Stimulated activated CD8-positive, alpha-beta memory T cell treated with anti-CD3 and anti-CD28 coated beads, Interleukin-4, amount 100 ng/mL, for 48 hours (primary cell): ENCODE data around the gene AGXT.
A peak's percentile ranks its signal among the peaks of the same experiment; 100 is the strongest.

Source experiments
- DNase-seq: peaks from one replicate; pipeline ENCODE4 v3.0.0-alpha.2; 2020

AGXT gene

DNA sequence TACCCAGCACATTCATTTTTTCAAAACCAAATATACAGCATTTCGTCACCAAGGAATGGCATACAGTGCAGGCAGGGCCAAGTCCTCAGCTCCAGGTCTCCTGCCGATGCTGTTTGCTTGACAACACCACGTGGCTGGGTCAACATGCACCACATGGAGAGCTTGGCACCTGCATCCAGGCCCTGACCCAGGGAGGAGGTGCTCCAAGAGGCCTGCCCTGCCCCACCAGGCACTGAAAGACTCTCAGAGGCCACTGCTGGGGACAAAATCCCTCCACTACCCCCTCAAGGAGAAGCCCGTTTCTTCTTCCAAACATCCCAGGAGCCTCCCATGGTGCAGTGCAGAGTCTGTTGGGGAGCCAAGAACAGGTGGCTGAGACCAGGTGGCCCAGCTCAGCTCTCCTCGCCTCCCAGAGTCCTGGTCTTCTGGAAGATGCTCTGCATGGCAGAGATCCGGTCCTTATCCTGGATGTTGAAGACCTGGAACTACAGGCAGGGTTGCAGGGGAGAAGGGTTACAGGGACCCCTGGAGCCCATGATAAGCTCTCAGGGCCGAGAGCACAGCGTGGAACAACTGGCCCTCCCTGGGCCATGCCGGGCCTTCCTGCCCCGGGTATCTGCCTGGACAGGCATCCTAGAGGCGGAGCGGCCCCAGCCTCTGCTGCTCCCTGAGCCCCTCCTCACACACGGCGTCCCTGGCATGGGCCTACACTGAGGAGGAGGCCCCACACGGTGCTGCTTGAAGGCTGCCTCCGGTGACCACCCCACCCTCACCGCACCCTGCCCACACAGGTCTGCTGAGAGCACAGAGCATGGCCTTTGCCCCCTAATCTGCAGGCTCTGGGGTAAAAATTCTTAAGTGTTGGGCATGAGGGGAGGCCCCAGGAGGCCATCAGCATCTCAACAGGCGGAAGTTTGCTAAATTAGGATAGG lies 18.3 kb downstream of the AGXT start:
- DNase-seq, result no peak

DNA sequence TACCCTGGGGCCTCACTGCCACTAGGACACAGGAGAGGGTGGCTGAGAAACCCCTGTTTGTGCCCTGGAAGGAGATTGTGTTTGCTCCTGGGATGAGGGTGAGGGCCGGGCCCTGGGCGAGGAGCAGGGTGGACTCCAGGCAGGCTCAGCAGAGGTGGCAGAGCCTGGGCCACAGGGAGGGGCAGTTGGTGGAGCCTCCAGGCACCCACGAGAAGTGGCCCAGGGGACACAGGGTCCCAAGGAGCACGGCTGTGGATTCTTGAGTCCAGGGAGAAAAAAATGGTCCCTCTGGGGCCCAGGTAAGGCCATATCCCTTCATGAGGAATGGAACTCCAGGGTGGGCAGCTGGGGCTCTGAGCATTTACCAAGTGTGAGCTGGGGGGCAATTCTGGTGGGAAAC lies 19.0 kb downstream of the AGXT start:
- DNase-seq, result no peak

DNA sequence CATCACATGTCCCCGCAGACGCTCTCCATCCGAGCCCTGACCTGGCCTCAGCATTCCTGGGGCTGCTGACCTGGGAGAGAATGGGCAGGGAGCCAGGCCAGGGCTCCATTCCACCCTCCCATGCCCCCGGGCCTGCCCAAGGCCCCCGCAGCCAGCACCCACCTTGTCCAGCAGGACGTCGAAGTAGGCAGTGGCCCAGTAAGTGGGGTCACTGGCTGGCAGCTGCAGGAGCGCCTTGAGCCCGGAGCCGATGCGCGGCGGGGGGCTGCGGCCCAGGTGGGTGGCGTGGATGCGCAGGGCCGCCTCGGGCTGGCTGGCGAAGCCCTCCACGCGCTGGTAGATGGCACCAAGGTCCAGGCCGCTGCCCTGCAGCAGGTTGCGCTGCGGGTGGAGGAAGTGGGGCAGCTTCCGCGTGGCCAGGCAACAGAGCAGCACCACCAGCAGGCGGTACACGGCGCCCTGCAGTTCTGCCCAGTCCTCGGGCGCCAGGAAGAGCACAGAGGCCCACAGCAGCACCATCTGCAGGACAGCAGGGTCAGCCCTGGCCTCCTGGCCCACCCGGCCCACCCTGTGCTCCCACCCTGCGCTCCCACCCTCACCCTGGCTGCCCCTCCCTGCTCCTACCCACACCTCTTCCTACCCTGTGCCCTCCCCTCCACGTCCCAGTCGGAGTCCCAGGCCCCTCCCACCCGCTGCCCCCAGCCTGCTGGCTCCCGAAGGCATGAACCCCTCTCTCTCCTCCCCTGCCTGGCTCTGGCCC lies 19.7 kb downstream of the AGXT start:
- DNase-seq, result no peak

DNA sequence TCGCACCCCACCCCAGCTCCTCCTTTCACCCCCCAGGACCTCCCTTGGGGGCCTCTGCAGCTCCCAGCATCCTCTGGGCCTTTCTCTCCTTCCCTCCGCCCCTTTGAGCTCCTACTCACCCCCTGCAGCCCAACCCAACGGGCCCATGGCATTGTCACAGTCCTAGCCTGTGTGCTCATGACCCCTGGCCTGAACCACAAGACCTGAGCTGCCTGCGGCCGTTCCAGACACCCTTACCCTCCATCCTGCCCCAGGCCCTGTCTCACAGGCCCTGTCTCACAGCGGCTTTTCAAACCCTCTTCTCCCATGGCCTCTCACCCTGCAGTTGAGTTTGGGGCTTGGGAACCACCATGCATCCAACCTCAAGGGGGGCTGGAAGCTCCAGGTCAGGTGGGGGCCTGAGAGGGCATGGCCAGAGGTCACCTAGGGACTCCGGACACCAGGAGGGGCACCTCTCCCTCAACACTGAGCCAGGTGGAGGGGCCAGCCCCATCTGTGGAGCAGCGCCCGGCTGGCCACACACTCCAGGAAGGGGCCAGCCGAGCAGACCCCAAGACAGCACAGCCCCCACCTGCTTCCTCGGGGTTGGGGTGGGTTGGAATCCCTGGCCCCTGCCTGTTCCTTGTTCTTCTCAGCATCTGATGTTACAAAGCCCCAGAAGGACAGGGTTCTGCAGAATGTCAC lies 20.4 kb downstream of the AGXT start:
- DNase-seq, result no peak

DNA sequence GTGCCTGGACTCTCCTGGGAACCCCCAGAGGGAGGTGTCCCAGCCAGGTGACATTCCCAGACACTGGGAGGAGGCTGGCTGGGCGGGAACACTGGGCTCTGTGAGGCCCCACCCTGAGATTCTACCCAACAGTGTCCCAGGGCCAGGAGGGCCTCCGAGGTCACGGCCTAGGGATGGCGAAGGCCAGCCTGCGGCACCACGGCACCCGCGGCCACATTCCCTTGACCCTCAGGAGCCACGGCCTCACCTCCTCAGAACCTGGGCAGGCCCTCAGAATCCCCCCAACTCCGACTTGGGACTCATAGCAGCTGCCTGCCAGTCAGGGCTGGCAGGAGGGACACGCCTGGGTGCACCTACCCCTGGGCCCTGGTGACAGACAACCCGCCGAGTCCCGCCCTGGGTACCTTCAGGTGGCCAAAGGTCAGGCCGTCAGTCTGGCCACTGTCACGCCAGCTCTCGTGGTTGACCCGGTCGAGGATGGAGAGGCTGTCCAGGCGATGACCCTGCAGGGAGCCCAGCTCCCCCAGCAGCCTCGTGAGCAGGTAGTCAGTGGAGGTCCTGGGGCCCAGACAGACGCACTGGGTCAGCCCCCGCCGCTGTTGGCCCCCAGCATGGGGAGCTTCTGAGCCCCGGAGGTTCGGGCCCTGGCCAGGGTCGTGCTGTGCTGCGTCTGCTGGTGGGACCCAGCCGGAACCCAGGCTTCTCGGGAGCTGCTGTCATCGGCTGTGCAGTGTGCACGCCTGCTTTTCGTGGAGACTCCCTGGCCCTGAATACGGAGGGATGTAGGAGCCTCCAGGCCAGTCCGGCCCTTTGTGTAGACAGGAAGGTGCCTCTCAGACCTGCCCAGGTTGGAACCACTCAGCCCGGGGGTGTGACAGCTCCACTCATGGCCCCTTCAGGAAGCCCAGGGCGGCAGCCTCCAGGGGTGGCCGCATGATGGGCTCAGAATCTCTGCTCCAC lies 21.3 kb downstream of the AGXT start:
- DNase-seq, result no peak

DNA sequence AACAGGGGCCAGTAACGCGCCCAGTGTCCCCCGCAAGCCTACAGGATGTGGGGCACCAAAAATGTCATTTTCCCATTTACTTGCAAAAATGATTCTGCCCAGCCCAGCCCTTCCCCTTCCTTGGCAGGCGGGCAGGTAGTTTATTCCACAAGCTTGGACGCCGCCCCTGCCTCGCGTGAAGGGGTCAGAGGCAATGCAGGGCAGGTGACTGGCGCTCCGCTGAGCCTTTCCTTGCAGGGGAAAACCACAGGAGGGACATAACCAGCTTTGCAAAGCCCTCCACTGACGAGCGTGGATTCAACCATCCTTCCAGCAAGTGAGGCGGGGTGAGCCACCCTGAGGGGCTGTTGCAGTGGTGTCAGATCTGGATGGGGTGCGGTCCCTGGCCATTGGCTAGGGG lies 22.1 kb downstream of the AGXT start:
- no peak for DNase-seq

DNA sequence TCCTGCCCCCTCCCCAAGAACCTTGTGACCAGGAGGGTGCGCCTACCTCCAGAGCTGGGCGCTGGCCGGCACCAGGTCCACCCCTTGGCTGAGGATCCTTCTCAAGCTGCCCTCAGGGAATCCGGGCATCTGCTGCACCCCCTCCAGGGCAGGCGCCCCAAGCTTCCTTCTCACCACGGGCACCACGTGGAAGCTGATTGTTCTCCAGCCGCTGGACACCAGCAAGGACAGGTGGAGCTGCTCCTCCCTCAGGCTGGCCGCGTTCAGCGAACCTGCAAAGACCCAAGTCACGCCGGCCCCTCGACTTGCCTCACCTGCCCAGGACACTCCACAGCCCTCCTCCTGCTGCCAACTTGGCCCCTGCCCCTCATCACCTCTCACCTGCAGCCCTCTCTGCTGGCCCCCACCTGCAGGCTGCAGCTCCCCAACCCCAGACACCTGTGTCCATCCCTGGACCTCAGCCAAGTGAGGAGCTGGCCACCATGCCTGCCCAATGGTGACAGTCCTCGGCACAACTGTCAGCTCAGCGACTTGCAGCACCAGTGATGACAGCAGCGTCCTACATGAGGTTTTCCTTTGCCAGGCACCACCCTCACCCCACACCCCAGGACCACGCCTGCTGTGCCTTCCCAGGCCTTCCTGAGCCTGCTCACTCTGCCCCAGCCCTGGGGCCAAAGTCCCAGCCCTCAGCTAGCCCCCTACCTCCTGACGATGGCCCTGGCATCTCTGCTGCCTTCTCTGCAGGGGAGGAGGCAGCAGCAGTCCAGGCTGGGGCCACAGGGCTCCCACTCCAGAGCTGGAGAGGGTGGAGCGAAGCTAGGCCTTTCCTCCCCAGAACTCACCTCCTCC lies 23.1 kb downstream of the AGXT start:
- no peak for DNase-seq

DNA sequence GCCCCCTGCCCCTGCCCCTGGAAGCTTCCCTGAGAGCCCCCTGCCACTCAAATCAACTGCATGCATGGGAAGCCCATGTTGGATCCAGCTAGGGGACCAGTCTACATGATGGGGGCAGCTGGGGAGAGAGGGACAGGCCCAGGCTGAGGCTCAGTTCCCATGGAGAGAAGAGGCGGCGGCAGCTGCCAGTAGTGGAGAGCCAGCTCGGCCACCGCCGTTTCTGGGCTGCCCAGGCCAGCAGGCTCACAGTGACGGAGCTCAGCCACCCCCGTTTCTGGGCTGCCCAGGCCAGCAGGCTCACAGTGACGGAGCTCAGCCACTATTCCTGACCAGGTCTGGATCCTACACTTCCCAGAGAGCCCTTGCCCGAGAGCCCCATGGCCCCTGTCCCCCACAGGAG lies 23.7 kb downstream of the AGXT start:
- DNase-seq, result no peak

DNA sequence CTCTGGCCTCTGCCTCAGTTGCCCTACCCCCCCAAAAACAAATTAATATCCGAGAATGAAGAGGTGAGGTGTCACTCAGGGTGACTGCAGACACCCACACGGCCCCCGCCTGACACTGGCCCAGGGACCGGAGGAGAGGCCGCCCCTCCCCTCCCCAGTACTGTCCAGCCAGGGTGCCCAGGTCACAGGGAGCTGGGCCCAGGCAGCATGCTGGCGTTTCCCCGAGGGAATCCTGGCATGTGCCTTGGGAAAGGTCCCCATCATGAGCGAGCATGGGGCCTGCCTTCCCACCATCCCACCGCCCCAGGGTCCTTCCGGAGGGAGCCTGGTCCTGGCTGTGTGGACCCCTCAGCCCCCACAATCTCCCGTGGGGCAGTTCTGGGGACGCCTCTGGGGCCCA lies 24.3 kb downstream of the AGXT start:
- DNase-seq, result no peak

DNA sequence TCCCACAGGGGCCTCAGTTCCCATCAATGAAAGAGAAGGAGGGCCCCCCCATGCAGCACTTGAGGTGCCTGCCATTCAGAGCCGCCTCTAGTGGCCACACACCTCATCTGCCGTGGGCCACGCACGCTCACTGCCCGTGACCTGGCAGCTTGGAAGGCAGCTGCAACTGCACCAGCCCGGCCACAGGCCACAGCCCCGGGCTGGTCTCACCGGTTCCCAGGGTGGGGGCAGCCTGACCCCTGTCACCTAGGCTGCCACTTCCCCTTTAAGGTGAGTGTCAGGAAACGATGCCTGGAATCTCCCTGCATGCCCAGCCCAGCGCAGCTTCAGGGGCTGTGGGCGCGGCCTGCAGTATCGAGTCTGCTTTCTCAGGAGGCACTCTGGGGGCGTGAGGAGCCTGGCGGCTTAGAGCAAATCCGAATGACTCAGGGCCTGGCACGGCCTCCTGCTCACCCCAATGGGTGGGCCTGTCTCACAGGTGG lies 24.8 kb downstream of the AGXT start:
- peak; percentile 86 for DNase-seq

DNA sequence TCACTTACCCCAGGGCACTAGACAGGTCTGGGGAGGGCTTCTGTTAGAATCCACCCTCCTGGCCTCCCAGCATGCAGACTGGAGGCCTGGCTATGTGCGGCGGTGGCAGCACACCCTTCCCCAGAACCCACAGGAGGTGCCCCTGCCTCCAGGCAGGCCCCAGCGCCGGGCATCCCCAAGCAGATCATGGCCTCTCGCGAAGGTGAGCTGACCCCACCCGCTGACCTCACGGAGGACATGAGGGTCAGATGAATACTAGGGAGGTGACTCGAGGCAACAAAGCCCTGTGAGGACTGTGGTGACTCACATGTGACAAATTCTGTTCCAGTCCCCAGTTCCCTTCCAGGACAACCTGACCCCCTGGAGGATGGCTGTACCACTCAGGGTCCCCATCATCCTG lies 25.4 kb downstream of the AGXT start:
- DNase-seq, result peak; percentile 35

DNA sequence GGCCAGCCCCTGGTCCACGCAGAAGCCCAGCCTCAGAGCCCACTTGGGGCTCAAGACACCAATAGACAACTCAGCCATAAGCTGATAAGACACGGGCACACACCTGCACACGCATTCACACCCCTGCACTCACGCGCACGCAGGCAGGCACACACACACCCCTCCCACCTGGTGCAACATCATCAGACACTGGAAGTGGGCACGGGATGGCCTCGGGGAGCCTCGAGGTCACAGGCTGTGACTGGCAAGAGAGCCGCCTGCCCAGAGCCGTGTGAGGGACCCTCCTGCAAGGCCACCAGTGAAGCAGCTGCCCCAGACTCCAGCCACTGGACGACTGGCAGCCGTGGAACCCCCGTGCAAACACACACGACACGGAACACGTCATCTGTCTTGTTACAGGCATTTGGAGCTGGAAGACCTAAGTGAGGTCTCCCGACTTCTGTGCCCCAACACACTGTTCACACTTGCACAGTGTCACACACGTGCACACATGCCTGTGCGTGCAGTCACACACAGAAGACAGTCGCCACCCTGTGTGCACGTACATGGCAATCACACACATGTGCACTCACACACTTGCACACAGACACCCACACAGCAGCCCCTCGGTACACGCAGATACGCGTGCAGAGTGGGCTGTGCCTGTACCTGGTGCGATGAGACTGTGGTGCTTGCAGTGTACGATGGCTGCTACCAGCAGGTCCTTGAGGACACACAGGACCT lies 26.4 kb downstream of the AGXT start:
- DNase-seq, result no peak

DNA sequence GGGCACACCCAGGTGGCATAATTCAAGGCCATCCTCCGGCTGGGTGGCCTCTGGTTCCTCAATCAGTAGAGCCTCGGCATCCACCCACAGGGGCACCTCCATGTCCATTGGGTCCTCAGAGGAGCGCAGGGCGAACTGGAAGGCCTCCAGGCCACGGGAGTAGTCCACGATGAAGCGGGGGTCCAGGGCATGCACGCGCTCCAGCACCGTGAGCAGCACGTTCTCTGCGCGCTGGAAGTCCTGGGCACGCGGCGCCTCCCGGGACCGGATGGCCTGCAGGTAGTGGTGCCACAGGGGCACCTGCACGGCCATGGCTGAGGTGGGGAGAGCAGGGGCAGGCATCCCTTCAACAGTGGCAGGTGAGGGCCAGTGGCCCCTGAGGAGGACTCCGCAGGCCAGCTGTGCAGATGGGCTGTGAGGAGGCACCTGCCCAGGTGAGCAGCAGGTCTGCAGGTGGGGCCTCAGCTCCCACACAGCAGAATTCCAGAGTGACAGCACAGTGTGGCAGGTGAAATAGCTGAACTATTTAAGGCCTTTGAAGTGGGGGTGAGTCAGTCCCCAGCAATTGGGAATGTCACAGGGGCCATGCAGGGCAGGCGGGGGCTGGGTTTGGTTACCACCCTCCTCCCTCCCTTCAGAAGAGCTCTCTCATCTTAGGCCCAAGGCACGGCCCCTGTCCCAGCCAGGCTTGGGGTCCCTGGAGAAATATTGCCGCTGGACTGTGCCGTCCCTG lies 27.2 kb downstream of the AGXT start, which contains the start of gene MAB21L4:
Gene MAB21L4, minus strand, starts transcription at position 501 of the 733 bp plus-strand sequence. Its CDS starts 159 bp downstream, at position 342.
- no peak for DNase-seq

DNA sequence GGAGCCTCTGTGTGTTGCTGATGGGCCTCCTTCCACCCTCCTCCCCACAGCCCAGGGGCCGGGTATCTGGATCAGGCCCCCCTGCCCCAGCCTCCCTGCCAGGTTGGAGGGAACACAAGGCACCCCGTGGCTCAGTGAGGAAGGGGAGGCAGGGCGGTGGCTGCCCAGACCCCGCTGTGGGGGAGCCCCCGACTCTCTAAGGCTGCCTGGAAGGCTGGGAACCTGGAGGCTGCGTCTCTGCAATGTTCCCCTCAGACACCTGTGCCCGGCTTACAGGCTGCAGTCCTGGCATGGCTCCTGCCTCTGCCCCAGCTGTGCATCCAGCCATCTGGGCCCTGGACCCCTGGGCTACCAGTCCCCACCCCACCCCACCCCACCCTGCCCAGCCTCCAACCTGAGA lies 27.8 kb downstream of the AGXT start:
- no peak for DNase-seq

DNA sequence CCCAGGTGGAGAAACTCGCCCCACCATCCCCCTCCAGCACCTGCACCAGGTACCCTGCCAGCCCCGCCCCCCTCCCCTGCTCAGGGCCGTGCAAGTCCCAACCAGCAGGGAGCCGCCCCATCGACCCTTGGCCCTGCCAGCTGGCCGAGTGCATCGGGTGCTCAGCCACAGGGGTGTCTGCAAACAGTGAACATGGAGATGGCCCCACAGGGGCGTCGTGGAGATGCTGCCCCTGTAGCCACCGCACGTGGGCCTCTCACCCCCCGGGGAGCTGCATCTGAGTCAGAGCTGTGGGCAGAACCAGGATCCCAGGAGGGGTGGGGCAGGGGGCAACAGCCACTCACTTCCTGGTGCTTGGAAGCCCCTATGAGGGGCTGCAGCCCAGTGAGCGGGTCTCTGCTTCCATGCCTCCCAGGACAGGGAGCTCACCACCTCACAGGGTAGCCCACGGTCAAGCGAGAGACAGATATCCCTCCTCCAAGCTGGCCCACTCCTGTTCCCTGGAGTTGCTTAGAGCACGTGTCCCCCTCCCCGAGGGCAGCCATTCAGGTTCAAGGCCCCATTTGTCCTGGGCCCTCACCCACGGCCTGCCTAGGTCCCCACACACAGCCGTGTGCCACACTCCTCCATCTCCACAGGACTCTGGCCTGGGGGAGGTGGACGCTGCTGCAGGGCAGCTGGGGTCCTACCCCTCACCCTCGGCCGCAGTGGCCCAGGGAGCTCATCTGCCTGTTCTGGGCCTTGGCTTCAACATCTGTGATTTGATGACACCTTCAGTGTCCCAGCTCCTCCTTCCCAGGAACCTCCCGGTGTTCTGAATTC lies 28.5 kb downstream of the AGXT start:
- no peak for DNase-seq

DNA sequence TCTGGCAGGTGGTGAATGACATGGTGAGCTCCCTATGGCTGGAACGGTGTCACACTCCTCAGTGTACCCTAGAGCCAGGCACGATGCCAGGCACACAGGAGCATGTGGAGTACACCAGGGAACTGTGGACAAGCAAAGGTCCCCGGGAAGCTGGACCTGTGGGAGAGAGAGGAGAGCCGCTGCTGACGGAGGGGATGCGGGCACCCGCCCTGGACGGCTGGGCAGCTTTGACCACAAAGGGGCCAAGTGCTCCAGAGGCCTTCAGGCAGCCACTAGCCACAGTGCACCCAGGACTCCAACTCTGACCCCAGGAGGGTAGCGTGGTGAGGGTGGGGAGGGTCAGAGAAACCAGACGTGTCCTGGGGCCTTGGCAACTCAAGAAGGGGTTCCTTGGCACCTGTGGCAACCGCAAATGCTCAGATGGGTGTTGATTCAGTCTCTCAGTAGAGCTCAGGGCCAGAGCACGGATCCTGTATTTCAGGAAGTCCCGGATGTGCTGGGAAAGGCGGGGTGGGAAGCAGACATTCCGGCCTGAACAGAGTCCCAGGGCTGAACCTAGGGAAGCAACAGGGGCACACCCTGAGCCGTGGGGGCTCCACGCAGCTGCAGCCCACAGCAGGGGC lies 29.6 kb downstream of the AGXT start:
- DNase-seq, result no peak

DNA sequence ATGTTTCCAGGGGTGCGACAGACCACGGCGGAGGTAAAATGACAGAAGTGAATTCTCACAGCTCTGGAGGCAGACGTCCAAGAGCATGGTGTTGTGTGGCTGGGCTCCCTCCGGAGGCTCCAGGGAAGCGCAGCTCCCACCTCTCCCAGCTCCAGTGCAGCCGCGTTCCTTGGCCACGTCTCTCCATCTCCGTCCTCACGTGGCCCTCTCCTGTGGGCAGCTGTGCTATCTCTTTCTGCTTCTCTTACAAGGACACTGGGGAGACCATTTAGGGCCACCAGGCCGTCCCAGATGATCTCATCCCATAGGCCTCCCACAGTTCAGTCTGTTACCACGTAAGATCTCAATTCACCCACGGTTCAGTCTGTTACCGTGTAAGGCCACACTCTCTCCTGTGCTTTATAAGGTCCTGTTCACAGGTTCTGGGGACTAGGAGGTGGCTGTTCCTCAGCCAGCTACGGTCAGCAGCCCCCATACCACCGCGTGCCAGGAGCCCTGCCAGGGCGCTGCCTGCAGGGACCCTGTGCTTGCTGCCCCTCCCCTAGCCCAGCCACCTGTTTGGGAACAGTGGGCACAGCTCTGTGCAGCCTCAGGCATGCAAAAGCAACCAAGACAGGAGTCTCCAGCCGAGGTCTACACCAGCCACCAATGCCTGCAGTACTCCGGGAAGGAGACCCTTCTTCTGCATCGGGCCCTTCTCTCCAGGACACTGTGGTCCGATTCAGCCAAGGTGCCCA lies 30.3 kb downstream of the AGXT start:
- no peak for DNase-seq

DNA sequence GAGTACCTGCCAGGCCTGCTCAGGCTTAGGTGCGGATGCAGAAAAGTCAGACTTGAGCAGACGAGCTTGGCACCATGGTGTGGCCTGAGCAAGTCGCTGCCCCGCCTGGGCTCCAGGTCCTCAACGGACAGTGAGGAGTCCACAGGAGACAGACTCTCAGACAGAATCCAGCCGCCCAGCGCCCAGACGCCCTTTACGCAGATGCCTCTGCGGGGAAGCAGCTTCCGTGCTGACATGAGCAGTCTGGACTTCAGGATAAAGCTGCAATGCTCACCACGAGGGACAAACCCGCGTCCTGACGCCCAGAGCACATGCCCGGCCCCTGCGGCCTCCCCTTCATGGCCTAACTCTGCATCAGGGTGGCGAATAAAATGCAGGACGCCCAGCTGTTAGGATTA lies 30.8 kb downstream of the AGXT start:
- DNase-seq, result no peak
